Measurements from ENCODE around the gene RENBP. TPM values are rescaled to one million over a fixed set of nuclear protein-coding genes. Genes with fewer than 3 reads are reported as not detected.

The RENBP gene
- total RNA-seq, 1 donor from 2014 or later: 2.5 TPM

DNA sequence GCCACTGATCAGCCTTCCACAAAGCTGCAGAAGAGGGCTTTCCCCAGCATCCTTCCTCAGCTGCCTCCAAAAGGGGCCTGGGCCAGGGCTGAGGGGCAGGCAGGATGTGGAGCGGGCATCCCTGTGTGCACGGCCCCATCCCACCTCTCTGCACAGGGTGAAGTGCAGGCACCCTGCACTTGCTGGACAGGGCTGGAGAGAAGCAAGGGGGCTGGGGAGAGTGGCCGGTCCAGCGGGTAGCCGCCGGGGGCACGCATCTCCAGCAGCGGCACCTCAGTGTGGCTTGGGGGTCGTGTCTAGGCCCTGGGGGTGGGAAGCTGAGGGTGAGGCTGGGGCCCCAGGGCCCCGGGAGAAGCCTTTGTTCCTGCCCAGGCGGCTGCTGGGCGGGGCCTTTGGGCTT lies 37.0 kb downstream of the RENBP start:
- Mint-ChIP-seq H3K4me1 (ENCODE audit: low read depth) (no peaks in the 10 kb centered on the region), H3K4me3 (ENCODE audit: low read depth) (no peak overlapping the region), H3K36me3 (ENCODE audit: insufficient read depth) (peaks cover 2% of the 10 kb centered on the region), H3K27me3 (peaks cover 4% of the 10 kb centered on the region), H3K27ac (no peak overlapping the region), H3K9me3 (ENCODE audit: low read depth) (peaks cover 8% of the 10 kb centered on the region)
- TF ChIP-seq CTCF (IDR thresholded peaks at IDR 0.05; ENCODE audit: unreplicated experiment): no peak
- DNase-seq (ENCODE audit: low spot score, unreplicated experiment): no peak

DNA sequence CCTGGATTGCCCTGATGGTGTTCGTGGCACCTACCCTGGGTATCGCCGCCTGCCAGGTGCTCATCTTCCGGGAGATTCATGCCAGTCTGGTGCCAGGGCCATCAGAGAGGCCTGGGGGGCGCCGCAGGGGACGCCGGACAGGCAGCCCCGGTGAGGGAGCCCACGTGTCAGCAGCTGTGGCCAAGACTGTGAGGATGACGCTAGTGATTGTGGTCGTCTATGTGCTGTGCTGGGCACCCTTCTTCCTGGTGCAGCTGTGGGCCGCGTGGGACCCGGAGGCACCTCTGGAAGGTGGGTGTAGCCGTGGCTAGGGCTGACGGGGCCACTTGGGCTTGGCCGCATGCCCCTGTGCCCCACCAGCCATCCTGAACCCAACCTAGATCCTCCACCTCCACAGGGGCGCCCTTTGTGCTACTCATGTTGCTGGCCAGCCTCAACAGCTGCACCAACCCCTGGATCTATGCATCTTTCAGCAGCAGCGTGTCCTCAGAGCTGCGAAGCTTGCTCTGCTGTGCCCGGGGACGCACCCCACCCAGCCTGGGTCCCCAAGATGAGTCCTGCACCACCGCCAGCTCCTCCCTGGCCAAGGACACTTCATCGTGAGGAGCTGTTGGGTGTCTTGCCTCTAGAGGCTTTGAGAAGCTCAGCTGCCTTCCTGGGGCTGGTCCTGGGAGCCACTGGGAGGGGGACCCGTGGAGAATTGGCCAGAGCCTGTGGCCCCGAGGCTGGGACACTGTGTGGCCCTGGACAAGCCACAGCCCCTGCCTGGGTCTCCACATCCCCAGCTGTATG lies 38.1 kb downstream of the RENBP start:
- H3K27ac Mint-ChIP-seq: no peak overlapping the region

GRCh38 chrX:153905481-153906095 lies 38.9 kb downstream of the RENBP start:
- Mint-ChIP-seq H3K4me1 (ENCODE audit: low read depth) (no peaks in the 10 kb centered on the region), H3K27ac (no peak overlapping the region), H3K27me3 (peaks cover 8% of the 10 kb centered on the region), H3K9me3 (ENCODE audit: low read depth) (peaks cover 4% of the 10 kb centered on the region), H3K4me3 (ENCODE audit: low read depth) (no peak overlapping the region), H3K36me3 (ENCODE audit: insufficient read depth) (peaks cover 2% of the 10 kb centered on the region)
- no peak for DNase-seq (ENCODE audit: low spot score, unreplicated experiment)
- TF ChIP-seq CTCF (IDR thresholded peaks at IDR 0.05; ENCODE audit: unreplicated experiment): no peak

More for the DNA sequence above, 38.1 kb downstream of the RENBP start:
- peaks cover 2% of the 10 kb centered on the region for H3K36me3 Mint-ChIP-seq (ENCODE audit: insufficient read depth)
- TF ChIP-seq CTCF (IDR thresholded peaks at IDR 0.05; ENCODE audit: unreplicated experiment): no peak
- peaks cover 4% of the 10 kb centered on the region for H3K9me3 Mint-ChIP-seq (ENCODE audit: low read depth)
- no peak overlapping the region for H3K4me3 Mint-ChIP-seq (ENCODE audit: low read depth)
- no peak for DNase-seq (ENCODE audit: low spot score, unreplicated experiment)
- peaks cover 8% of the 10 kb centered on the region for H3K27me3 Mint-ChIP-seq
- no peaks in the 10 kb centered on the region for H3K4me1 Mint-ChIP-seq (ENCODE audit: low read depth)

GRCh38 chrX:153903991-153904957 lies 40.2 kb downstream of the RENBP start, which contains the start of gene AVPR2:
AVPR2 (plus strand) TSS chrX:153904673; CDS start chrX:153905146, 473 bp downstream.
- no peak for DNase-seq (ENCODE audit: low spot score, unreplicated experiment)
- TF ChIP-seq CTCF (IDR thresholded peaks at IDR 0.05; ENCODE audit: unreplicated experiment): no peak
- Mint-ChIP-seq H3K27ac (no peak within 1 kb of the TSS), H3K4me3 (ENCODE audit: low read depth) (no peak within 1 kb of the TSS), H3K36me3 (ENCODE audit: insufficient read depth) (peaks cover 2% of the 10 kb centered on the region), H3K9me3 (ENCODE audit: low read depth) (peaks cover 7% of the 10 kb centered on the region), H3K4me1 (ENCODE audit: low read depth) (no peaks in the 10 kb centered on the region), H3K27me3 (peaks cover 8% of the 10 kb centered on the region)

Data from progenitor cell of endocrine pancreas (in vitro differentiated cells).